ENCODE data around the gene IL12B. TPM values are rescaled to one million over a fixed set of nuclear protein-coding genes. Genes with fewer than 3 reads are reported as not detected.

The IL12B gene
- total RNA-seq, 2 experiments from 2014 or later = not detected

GRCh38 chr5:159333545-159333925 lies 3.2 kb upstream of the IL12B start:
- TF ChIP-seq CTCF (IDR thresholded peaks at IDR 0.05) = no peak
- intact Hi-C loops (cut with micrococcal nuclease) = no loop called here
- no peaks in the 10 kb centered on the region for H3K9me3 Mint-ChIP-seq
- DNase-seq (no peak), ATAC-seq (no peak)
- POLR2A ChIA-PET = interaction anchor here (1.0 kb wide), 1 partner anchor 8 kb away, joined by 3 read pairs; no protein-coding TSS in a partner anchor
- H3K27ac Mint-ChIP-seq = no peak overlapping the region
- H3K36me3 Mint-ChIP-seq (ENCODE audit: low read depth) = no peaks in the 10 kb centered on the region
- peaks cover 7% of the 10 kb centered on the region for H3K27me3 Mint-ChIP-seq
- CTCF ChIA-PET = interaction anchor here (1.1 to 1.8 kb wide), 2 partner anchors 16 to 177 kb away, joined by 3 to 6 read pairs; no protein-coding TSS in a partner anchor
- no peak overlapping the region for H3K4me3 Mint-ChIP-seq
- H3K4me1 Mint-ChIP-seq (ENCODE audit: low read depth) = peaks cover 31% of the 10 kb centered on the region

GRCh38 chr5:159332800-159333544 lies 2.7 kb upstream of the IL12B start:
- ChIA-PET POLR2A (interaction anchor here (1.0 kb wide), 1 partner anchor 9 kb away, joined by 3 read pairs; no protein-coding TSS in a partner anchor), CTCF (interaction anchor here (0.9 to 1.8 kb wide), 8 partner anchors 9 to 176 kb away, joined by 3 to 6 read pairs (median 3); no protein-coding TSS in a partner anchor)
- no peak overlapping the region for H3K27ac Mint-ChIP-seq
- intact Hi-C loops (cut with micrococcal nuclease) = no loop called here
- no peak for TF ChIP-seq CTCF (IDR thresholded peaks at IDR 0.05)
- H3K27me3 Mint-ChIP-seq = peaks cover 7% of the 10 kb centered on the region
- no peak overlapping the region for H3K4me3 Mint-ChIP-seq
- H3K36me3 Mint-ChIP-seq (ENCODE audit: low read depth) = no peaks in the 10 kb centered on the region
- H3K9me3 Mint-ChIP-seq = no peaks in the 10 kb centered on the region
- no peak for DNase-seq
- H3K4me1 Mint-ChIP-seq (ENCODE audit: low read depth) = peaks cover 25% of the 10 kb centered on the region
- ATAC-seq = no peak

- peak overlapping the region; percentile 56 for H3K4me3 Mint-ChIP-seq
- intact Hi-C loops (cut with micrococcal nuclease) = no loop called here
- peaks cover 9% of the 10 kb centered on the region for H3K4me1 Mint-ChIP-seq (ENCODE audit: low read depth)
- POLR2A ChIA-PET = interaction anchor here (0.9 to 1.0 kb wide), 2 partner anchors 14 to 68 kb away, joined by 3 read pairs; partner anchors contain the start of gene UBLCP1
- TF ChIP-seq CTCF (IDR thresholded peaks at IDR 0.05) = peak; percentile 86
- H3K36me3 Mint-ChIP-seq (ENCODE audit: low read depth) = no peaks in the 10 kb centered on the region
- peaks cover 9% of the 10 kb centered on the region for H3K27me3 Mint-ChIP-seq
- CTCF ChIA-PET = interaction anchor here (0.8 to 1.4 kb wide), 14 partner anchors 9 to 175 kb away, joined by 3 to 6 read pairs (median 3); no protein-coding TSS in a partner anchor
- H3K27ac Mint-ChIP-seq = no peak overlapping the region
- no peaks in the 10 kb centered on the region for H3K9me3 Mint-ChIP-seq
- DNase-seq (peak; percentile 82), ATAC-seq (peak; percentile 93)
Observed at GRCh38 chr5:159331093-159331973, 1.0 kb upstream of the IL12B start.

- intact Hi-C loops (cut with micrococcal nuclease) = no loop called here
- H3K27ac Mint-ChIP-seq = no peak overlapping the region
- no peak overlapping the region for H3K4me3 Mint-ChIP-seq
- ATAC-seq (no peak), DNase-seq (no peak)
- POLR2A ChIA-PET = interaction anchor here (0.9 kb wide), 1 partner anchor 8 kb away, joined by 3 read pairs; no protein-coding TSS in a partner anchor
- no peak for TF ChIP-seq CTCF (IDR thresholded peaks at IDR 0.05)
- no peaks in the 10 kb centered on the region for H3K9me3 Mint-ChIP-seq
- H3K36me3 Mint-ChIP-seq (ENCODE audit: low read depth) = no peaks in the 10 kb centered on the region
- no peaks in the 10 kb centered on the region for H3K4me1 Mint-ChIP-seq (ENCODE audit: low read depth)
- peaks cover 5% of the 10 kb centered on the region for H3K27me3 Mint-ChIP-seq
- CTCF ChIA-PET = interaction anchor here (1.7 to 3.6 kb wide), 3 partner anchors 8 to 192 kb away, joined by 5 to 18 read pairs (median 14); no protein-coding TSS in a partner anchor
Observed at GRCh38 chr5:159324986-159325385, 5.3 kb downstream of the IL12B start.

Data from activated CD8-positive, alpha-beta T cell treated with anti-CD3 and anti-CD28 coated beads for 36 hours (primary cell).